K562 (cell line): ENCODE results near the gene ZNF180. TPM values are rescaled to one million over a fixed set of nuclear protein-coding genes. Genes with fewer than 3 reads are reported as not detected.

Experiments
- CBX2 ChIP-seq: fragments of 200-600 bp; sonication (generic); IDR thresholded peaks from one replicate; pipeline ENCODE4 v1.6.1; 2012; ENCODE audit warnings: mild to moderate bottlenecking, low read length, inconsistent platforms; ENCODE audit not compliant: insufficient read depth, poor library complexity, severe bottlenecking
- CCNT2 ChIP-seq: IDR thresholded peaks from 2 replicates; pipeline ENCODE4 v1.6.1; 2011; ENCODE audit warnings: borderline replicate concordance, low read depth, mild to moderate bottlenecking, moderate library complexity, mixed read lengths, low read length; ENCODE audit not compliant: insufficient read length; ENCODE audit errors: extremely low read depth
- CHD4 ChIP-seq: fragments of 200-600 bp; sonication (generic); IDR thresholded peaks from 3 replicates; pipeline ENCODE4 v1.6.1; 2012; ENCODE audit warnings: low read depth, mild to moderate bottlenecking, mixed read lengths, low read length, inconsistent platforms; ENCODE audit not compliant: insufficient read depth, insufficient replicate concordance, poor library complexity, severe bottlenecking
- DMBX1 ChIP-seq: fragments of 250-450 bp; sonication (Bioruptor Pico); IDR thresholded peaks from 2 replicates; pipeline ENCODE4 v1.8.0; 2022; ENCODE audit warnings: inconsistent platforms, mild to moderate bottlenecking, moderate library complexity, borderline replicate concordance
- ERF ChIP-seq: fragments of 450-650 bp; formaldehyde crosslinking; IDR thresholded peaks from 2 replicates; pipeline ENCODE4 v1.4.0; 2020; ENCODE audit warnings: mild to moderate bottlenecking, mixed read lengths
- ETV5 ChIP-seq: sonication (generic); formaldehyde crosslinking; IDR thresholded peaks from 2 replicates; pipeline ENCODE4 v1.4.0; 2020; ENCODE audit warnings: low read depth, mild to moderate bottlenecking, missing genetic modification reagents
- FIP1L1 ChIP-seq: fragments of 200-400 bp; formaldehyde crosslinking; IDR thresholded peaks from 2 replicates; pipeline ENCODE4 v1.6.1; 2018; ENCODE audit warnings: mild to moderate bottlenecking, low read depth, low read length; ENCODE audit not compliant: poor library complexity, severe bottlenecking
- GABPA ChIP-seq: fragments of 200-800 bp; sonication (Bioruptor generic); conservative IDR thresholded peaks from 2 replicates; pipeline ENCODE4 v1.6.1; 2016; ENCODE audit warnings: low read depth, missing genetic modification characterization, missing compliant biosample characterization
- HCFC1 ChIP-seq: IDR thresholded peaks from 2 replicates; pipeline ENCODE4 v1.6.1; 2012; ENCODE audit warnings: low read depth, low read length, improper control_type of control experiment
- NFE2 ChIP-seq: IDR thresholded peaks from 2 replicates; pipeline ENCODE4 v1.6.1; 2014; ENCODE audit warnings: antibody characterized with exemption, low read depth
- PHF8 ChIP-seq: fragments of 200-600 bp; sonication (generic); IDR thresholded peaks from 2 replicates; pipeline ENCODE4 v1.6.1; 2012; ENCODE audit warnings: mixed run types, mild to moderate bottlenecking, inconsistent platforms, low read length, moderate library complexity, borderline replicate concordance
- POLR2H ChIP-seq: IDR thresholded peaks from 2 replicates; pipeline ENCODE4 v1.6.1; 2016; ENCODE audit warnings: missing genetic modification characterization, low read depth, mild to moderate bottlenecking, control low read depth, missing compliant biosample characterization, moderate library complexity
- POLR3A ChIP-seq: IDR thresholded peaks from 2 replicates; pipeline ENCODE4 v1.6.1; 2011; ENCODE audit warnings: borderline replicate concordance, mild to moderate bottlenecking, moderate library complexity; ENCODE audit not compliant: insufficient read length, insufficient read depth; ENCODE audit errors: extremely low read depth
- ZFP1 ChIP-seq: fragments of 450-650 bp; formaldehyde crosslinking; IDR thresholded peaks from 2 replicates; pipeline ENCODE4 v1.4.0; 2020; ENCODE audit warnings: mild to moderate bottlenecking, mixed read lengths
- ZNF134 ChIP-seq: fragments of 250-450 bp; sonication (Bioruptor Pico); conservative IDR thresholded peaks from 2 replicates; pipeline ENCODE4 v1.4.0; 2020
- ZNF143 ChIP-seq: sonication (generic); formaldehyde crosslinking; IDR thresholded peaks from 2 replicates; pipeline ENCODE4 v1.9.0; 2022; ENCODE audit warnings: mild to moderate bottlenecking, missing genetic modification reagents
- ZNF232 ChIP-seq: sonication (generic); formaldehyde crosslinking; IDR thresholded peaks from 2 replicates; pipeline ENCODE4 v1.8.0; 2022; ENCODE audit warnings: mild to moderate bottlenecking, missing genetic modification reagents
- ZNF436 ChIP-seq: fragments of 250-450, 450-650 bp; sonication (Bioruptor Pico); formaldehyde crosslinking; IDR thresholded peaks from 2 replicates; pipeline ENCODE4 v1.7.0; 2020; ENCODE audit warnings: mild to moderate bottlenecking
- ZNF507 ChIP-seq: conservative IDR thresholded peaks from 2 replicates; pipeline ENCODE4 v1.6.1; 2017; ENCODE audit warnings: missing genetic modification characterization, missing compliant biosample characterization
- ZSCAN32 ChIP-seq: fragments of 450-650 bp; formaldehyde crosslinking; IDR thresholded peaks from 2 replicates; pipeline ENCODE4 v1.4.0; 2020; ENCODE audit warnings: mild to moderate bottlenecking, moderate library complexity
- polyA plus RNA-seq, 8 experiments: library from polyadenylated mRNA; depleted of rRNA in 4 of 8; stranded (reverse) in 5 of 8; unstranded in 3 of 8; fragments of >200 nt; fragmentation: Nextera tagmentation in 2 of 8; fragmentation: Illumina TruSeq in 1 of 8; extraction: Ambion mirVana in 2 of 8; extraction: Trizol in 1 of 8; gene quantifications; 2 replicates each; pipeline versions ENCODE4 v1.2.1 to v1.2.3, GENCODE V29; 2011 to 2014; ENCODE audit warnings: inconsistent platforms in 1 of 8, missing spikeins in 1 of 8
- total RNA-seq, 7 experiments: library from RNA; depleted of rRNA in 6 of 7; stranded (reverse); fragments of >200 nt in 6 of 7; fragmentation: Illumina TruSeq in 2 of 7; extraction: Trizol in 2 of 7; gene quantifications; 2 replicates each; pipeline versions ENCODE4 v1.2.1 to v1.2.3, GENCODE V29; 2011 to 2021; ENCODE audit warnings: low replicate concordance in 1 of 7
- TF ChIP-seq, protein P1 (sequence below): fragments of 250-450 bp; sonication (Bioruptor Pico); IDR thresholded peaks from 2 replicates; pipeline ENCODE4 v1.4.0; 2020
- TF ChIP-seq, protein P2 (sequence below): fragments of 450-650 bp; IDR thresholded peaks from 2 replicates; pipeline ENCODE4 v1.6.1; 2016

ZNF180 gene
- total and polyA plus RNA-seq, 9 of the 15 experiments (the other 6 are each of a cell fraction or from before 2014, with no cell fraction given): 1.8 to 8.7 (median 5.9) TPM

DNA sequence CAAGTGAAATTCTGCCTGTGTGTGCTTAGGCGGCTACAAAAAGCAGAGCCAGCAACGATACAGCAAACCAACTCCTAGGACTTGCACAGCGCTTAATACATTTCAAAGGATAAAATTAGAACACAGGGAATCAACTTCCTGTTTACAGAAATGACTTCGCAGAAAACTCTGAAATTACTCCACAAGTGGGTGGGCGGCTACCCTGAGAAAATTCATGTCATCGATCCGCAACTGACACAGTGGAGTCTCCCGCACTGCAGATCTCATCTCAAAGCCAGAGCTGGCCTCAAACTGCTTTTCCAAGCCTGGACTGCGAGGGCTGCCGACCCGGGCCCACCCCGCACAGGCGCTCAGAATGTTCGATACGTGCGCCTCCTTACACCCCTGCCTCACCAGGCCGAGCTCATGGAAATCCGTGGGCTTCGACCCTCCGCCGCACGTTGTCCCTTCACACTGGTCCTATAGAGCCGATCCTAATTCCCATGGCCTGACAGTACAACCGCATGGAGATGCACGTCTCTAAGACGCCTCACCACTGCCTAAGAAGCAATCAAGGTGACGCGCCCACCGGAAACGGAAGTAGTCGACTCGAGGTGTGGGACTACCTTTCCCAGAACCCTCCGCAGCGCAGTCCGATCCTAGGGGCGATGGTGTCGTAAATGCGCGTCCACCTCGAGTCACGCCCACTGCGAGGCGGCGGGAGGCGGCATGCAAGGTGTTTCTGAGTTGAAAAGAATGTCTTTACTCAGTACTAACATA is 52.2 kb downstream of the ZNF180 start, which contains the start of gene ZNF229 (continued):
- TF ChIP-seq, protein P1, sequence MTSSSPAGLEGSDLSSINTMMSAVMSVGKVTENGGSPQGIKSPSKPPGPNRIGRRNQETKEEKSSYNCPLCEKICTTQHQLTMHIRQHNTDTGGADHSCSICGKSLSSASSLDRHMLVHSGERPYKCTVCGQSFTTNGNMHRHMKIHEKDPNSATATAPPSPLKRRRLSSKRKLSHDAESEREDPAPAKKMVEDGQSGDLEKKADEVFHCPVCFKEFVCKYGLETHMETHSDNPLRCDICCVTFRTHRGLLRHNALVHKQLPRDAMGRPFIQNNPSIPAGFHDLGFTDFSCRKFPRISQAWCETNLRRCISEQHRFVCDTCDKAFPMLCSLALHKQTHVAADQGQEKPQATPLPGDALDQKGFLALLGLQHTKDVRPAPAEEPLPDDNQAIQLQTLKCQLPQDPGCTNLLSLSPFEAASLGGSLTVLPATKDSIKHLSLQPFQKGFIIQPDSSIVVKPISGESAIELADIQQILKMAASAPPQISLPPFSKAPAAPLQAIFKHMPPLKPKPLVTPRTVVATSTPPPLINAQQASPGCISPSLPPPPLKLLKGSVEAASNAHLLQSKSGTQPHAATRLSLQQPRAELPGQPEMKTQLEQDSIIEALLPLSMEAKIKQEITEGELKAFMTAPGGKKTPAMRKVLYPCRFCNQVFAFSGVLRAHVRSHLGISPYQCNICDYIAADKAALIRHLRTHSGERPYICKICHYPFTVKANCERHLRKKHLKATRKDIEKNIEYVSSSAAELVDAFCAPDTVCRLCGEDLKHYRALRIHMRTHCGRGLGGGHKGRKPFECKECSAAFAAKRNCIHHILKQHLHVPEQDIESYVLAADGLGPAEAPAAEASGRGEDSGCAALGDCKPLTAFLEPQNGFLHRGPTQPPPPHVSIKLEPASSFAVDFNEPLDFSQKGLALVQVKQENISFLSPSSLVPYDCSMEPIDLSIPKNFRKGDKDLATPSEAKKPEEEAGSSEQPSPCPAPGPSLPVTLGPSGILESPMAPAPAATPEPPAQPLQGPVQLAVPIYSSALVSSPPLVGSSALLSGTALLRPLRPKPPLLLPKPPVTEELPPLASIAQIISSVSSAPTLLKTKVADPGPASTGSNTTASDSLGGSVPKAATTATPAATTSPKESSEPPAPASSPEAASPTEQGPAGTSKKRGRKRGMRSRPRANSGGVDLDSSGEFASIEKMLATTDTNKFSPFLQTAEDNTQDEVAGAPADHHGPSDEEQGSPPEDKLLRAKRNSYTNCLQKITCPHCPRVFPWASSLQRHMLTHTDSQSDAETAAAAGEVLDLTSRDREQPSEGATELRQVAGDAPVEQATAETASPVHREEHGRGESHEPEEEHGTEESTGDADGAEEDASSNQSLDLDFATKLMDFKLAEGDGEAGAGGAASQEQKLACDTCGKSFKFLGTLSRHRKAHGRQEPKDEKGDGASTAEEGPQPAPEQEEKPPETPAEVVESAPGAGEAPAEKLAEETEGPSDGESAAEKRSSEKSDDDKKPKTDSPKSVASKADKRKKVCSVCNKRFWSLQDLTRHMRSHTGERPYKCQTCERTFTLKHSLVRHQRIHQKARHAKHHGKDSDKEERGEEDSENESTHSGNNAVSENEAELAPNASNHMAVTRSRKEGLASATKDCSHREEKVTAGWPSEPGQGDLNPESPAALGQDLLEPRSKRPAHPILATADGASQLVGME (CRISPR knock-in tag): no peak
- no peak for TF ChIP-seq ERF (CRISPR knock-in tag)
- TF ChIP-seq ZNF507 (tag): no peak
- no peak for TF ChIP-seq ZSCAN32
- no peak for TF ChIP-seq FIP1L1
- TF ChIP-seq, protein P2, sequence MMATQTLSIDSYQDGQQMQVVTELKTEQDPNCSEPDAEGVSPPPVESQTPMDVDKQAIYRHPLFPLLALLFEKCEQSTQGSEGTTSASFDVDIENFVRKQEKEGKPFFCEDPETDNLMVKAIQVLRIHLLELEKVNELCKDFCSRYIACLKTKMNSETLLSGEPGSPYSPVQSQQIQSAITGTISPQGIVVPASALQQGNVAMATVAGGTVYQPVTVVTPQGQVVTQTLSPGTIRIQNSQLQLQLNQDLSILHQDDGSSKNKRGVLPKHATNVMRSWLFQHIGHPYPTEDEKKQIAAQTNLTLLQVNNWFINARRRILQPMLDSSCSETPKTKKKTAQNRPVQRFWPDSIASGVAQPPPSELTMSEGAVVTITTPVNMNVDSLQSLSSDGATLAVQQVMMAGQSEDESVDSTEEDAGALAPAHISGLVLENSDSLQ: 0 out of 2 replicates have a peak, but pooled peaks have one; percentile 13
- no peak for TF ChIP-seq CCNT2
- TF ChIP-seq PHF8: peak; percentile 22; the same call in 1 of the 2 replicates
- no peak for TF ChIP-seq POLR2H (tag)
- TF ChIP-seq CHD4: no peak
- TF ChIP-seq DMBX1 (CRISPR knock-in tag): no peak
- TF ChIP-seq POLR3A: no peak
- no peak for TF ChIP-seq CBX2
- no peak for TF ChIP-seq ZNF436 (CRISPR knock-in tag)
- TF ChIP-seq HCFC1: peak; percentile 79
- no peak for TF ChIP-seq ZNF232 (CRISPR knock-in tag)
- TF ChIP-seq GABPA: peak; percentile 91
- 0 out of 2 replicates have a peak, but pooled peaks have one; percentile 20 for TF ChIP-seq ETV5 (CRISPR knock-in tag)
- peak; percentile 44 for TF ChIP-seq ZNF134
- peak; percentile 63 for TF ChIP-seq NFE2
- TF ChIP-seq ZFP1 (CRISPR knock-in tag): no peak
- TF ChIP-seq ZNF143: peak; percentile 79
